ENCODE measurements around the gene NUDT9. TPM values are rescaled to one million over a fixed set of nuclear protein-coding genes. Genes with fewer than 3 reads are reported as not detected.
"Not testable (repeated sequence)": the region's sequence is repeated elsewhere in the genome, so short reads cannot be mapped to it uniquely, and the experiment has no call there.

Gene NUDT9
- polyA plus RNA-seq (ENCODE audit: insufficient read length in 4 of 4): 10 to 100 TPM; 69.7 to 79.8 (median 72.0) TPM

DNA sequence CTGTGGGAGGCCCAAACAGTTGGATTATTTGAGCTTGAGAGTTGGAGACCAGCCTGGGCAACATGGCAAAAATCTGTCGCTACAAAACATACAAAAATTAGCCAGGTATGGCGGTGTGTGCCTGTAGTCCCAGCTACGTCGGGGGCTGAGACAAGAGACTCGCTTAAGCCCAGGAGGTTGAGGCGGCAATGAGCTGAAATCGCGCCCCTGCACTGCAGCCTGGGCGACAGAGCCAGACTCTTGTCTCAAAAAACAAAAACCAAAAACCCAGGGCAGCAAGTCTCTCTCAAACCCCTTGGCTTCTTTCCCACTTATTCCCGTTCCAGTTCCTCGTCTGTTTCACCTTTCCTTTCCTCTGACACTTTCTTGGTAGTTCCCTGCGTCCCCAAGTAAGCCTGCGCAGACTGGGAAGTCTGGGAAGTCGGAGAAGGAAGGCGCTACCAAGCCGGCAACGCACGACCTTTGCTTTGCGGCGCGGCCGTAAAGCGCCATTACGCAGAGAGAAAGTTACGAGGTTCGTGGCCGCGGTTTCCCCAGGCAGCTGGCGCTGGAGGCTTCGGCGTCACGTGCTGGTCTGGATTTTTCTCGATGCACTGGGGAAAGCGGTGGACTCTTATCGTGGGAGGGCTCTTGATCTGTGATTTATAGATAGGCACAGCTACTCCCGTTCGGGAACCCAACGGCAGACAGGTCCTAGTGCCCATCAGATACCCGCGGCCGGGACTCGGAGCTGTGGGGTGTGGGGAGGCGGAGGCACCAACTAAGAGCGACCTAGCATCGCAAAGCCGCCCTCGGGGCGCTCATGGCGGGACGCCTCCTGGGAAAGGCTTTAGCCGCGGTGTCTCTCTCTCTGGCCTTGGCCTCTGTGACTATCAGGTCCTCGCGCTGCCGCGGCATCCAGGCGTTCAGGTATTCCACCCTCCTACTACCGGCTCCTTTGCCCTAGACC lies at the start of gene NUDT9:
TSS of gene NUDT9 (plus strand) at position 470 of the 949 bp plus-strand sequence. CDS start at position 803, 333 bp downstream.
- DNase-seq (ENCODE audit: low read depth in 4 of 4, low spot score in 3 of 4): peak; percentile 90 to 93 (median 91)

DNA sequence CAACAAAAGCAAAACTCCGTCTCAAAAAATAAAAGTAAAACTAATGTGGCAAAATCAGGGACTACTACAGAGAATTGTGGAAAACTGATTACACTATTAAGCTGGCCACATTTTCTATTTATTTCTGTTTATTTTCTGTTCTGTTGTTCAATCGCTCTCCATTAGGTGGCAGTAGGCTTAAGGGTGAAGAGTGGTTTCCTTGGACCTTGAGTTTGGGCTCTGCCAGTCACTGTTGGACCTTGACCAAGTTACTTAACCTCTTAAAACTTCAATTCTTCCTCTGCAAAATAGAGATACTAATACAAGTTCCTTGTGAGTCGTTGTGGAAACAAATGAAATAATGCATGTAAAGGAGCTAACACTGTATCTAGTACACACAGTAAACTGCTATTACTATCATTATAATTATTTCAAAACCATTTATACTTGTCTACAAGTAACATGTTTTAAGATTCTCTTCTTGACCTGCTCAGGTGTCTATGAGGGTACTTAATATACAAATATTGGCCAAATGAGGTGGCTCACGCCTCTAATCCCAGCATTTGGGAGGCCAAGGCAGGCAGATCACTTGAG lies 46.6 kb upstream of the NUDT9 start:
- no peak for DNase-seq (ENCODE audit: low read depth in 4 of 4, low spot score in 3 of 4)

- no peak for DNase-seq (ENCODE audit: low read depth in 4 of 4, low spot score in 3 of 4)
These were observed 44.6 kb upstream of the NUDT9 start for GRCh38 chr4:87377816-87378215.

GRCh38 chr4:87382116-87382515 lies 40.3 kb upstream of the NUDT9 start:
- no peak for DNase-seq (ENCODE audit: low read depth in 4 of 4, low spot score in 3 of 4)

DNA sequence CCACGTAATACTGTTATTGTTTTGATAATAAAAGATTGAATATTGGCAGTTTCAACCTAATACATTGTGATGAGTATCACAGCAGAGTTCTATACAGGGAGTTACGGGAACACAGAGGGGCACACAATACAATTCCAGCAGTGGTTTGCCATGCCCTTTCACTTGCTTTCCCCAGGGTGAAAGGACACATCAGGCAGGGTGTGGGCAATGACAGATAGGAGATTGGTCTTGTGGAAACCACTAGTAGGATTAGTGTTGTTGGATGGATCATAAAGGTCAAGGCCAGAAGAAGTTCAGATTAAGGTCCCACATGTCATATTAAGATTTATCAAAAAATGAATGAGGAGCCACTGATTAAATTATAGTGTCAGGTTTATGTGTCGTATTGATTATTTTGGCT lies 39.4 kb upstream of the NUDT9 start:
- DNase-seq (ENCODE audit: low read depth in 4 of 4, low spot score in 3 of 4): no peak

DNA sequence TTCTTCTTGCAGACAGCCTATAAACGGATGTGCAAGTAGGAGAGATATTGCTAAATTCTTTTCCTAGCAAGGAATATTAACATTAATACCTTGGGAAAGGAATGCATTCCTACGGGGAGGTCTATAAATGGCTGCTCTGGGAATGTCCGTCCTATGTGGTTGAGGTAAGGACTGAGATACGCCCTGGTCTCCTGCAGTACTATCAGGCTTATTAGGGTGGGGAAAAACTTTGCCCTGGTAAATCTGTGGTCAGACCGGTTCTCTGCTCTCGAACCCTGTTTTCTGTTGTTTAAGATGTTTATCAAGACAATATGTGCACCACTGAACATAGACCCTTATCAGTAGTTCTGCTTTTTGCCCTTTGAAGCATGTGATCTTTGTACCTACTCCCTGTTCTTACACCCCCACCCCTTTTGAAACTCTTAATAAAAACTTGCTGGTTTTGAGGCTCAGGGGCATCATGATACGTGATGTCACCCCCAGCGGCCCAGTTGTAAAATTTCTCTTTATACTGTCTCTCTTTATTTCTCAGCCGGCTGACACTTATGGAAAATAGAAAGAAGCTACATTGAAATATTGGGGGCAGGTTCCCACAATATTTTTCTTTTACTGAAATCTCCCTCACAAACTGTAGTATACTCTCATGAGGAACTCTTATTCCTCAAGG lies 37.8 kb upstream of the NUDT9 start:
- not testable (repeated sequence) for DNase-seq (ENCODE audit: low read depth in 4 of 4, low spot score in 3 of 4)

DNA sequence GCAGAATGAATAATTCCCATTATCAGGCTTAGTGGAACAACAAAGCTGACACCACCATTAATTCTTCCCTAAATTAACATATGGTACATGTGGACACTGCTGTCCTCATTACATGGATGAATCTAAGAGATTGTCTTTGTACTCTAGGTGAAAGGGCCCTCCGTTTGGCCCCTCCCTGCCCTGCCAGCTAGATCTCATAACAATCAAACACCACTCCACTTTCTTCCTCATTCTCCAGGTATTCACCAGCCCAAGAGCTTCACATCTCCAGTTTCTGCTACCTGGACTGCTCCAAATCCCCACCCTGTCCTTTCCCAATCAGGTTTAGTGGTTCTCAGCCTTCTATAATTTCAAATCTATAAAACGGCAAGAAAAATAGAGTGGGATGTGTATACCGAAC lies 35.1 kb upstream of the NUDT9 start:
- DNase-seq (ENCODE audit: low read depth in 4 of 4, low spot score in 3 of 4): no peak

- DNase-seq (ENCODE audit: low read depth in 4 of 4, low spot score in 3 of 4): no peak
These were observed 33.5 kb upstream of the NUDT9 start for GRCh38 chr4:87388901-87389300.

- not testable (repeated sequence) for DNase-seq (ENCODE audit: low read depth in 4 of 4, low spot score in 3 of 4)
These were observed 32.3 kb upstream of the NUDT9 start for GRCh38 chr4:87390055-87390454.

DNA sequence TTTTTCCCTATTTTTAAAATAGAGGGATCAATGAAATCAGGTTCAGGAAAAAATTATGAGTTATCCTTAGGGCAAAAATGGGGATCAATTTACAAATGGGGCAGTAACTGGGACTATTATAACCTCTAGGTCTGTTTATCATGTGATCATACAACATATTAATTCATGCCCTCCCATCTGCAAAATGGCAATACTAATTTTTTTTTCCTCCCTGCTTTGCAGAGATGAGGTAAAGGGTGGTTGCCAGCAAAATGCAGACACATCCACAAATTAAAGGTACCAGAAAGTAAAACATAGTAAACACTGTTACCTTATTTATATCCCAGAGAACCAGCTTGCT lies 31.9 kb upstream of the NUDT9 start:
- no peak for DNase-seq (ENCODE audit: low read depth in 4 of 4, low spot score in 3 of 4)

GRCh38 chr4:87390891-87391575 lies 31.3 kb upstream of the NUDT9 start, which contains the start of gene HSD17B11:
TSS of gene HSD17B11 (minus strand) at chr4:87391188. CDS start at chr4:87391070, 118 bp downstream.
- DNase-seq (ENCODE audit: low read depth in 4 of 4, low spot score in 3 of 4): peak; percentile 78 to 85 (median 81)

DNA sequence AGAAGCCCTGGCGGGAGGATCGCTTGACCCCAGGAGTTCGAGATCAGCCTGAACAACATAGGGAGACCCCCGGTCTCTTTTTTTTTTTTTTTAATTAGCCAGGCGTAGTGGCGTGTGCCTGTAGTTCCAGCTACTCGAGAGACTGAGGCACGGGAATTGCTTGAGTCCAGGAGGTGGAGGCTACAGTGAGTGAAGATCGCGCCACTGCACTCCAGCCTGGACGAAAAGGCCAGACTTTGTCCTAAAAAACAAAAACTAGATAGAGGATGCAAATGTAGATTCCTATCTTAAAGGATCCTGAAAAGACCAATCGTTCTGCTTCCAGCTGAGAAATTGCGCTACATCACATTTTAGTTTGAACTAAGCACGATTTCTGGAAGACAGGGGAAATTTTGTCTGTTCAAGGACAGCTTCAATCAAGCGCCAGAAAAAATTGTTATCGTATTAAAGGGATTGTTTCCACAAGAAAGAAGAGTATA lies 30.8 kb upstream of the NUDT9 start:
- no peak for DNase-seq (ENCODE audit: low read depth in 4 of 4, low spot score in 3 of 4)

GRCh38 chr4:87392183-87392582 lies 30.2 kb upstream of the NUDT9 start:
- no peak for DNase-seq (ENCODE audit: low read depth in 4 of 4, low spot score in 3 of 4)

- DNase-seq (ENCODE audit: low read depth in 4 of 4, low spot score in 3 of 4): not testable (repeated sequence)
These were observed 27.3 kb upstream of the NUDT9 start for GRCh38 chr4:87395073-87395472.

- not testable (repeated sequence) for DNase-seq (ENCODE audit: low read depth in 4 of 4, low spot score in 3 of 4)
These were observed 26.5 kb upstream of the NUDT9 start for GRCh38 chr4:87395851-87396250.

GRCh38 chr4:87399148-87399547 lies 23.2 kb upstream of the NUDT9 start:
- DNase-seq (ENCODE audit: low read depth in 4 of 4, low spot score in 3 of 4): no peak

- DNase-seq (ENCODE audit: low read depth in 4 of 4, low spot score in 3 of 4): no peak
These were observed 22.4 kb upstream of the NUDT9 start for GRCh38 chr4:87399954-87400353.

- not testable (repeated sequence) for DNase-seq (ENCODE audit: low read depth in 4 of 4, low spot score in 3 of 4)
These were observed 18.6 kb upstream of the NUDT9 start for GRCh38 chr4:87403732-87404131.

DNA sequence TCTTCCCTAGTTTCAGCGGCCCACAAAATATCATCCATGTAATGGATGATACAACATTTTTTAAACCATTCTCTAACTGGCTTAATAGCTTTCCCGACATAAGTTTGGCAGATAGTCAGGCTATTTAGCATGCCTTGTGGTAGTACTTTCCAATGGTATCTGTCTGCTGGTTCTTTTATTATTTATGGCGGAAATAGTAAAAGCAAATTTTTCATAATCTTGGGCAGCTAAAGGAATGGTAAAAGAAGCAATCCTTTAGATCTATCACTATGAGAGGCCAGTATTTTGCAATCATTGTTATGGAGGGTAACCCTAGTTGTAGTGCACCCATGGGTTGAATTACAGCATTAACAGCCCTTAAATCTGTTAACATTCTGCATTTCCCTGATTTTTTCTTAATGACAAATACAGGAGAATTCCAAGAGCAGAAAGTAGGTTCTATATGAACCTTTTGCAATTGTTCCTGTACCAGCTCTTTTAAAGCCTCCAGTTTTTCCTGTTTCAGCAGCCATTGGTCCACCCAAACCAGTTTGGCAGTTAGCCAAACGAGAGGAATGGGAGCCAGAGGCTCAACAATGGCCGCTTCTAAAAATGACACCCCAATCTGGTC lies 17.1 kb upstream of the NUDT9 start:
- DNase-seq (ENCODE audit: low read depth in 4 of 4, low spot score in 3 of 4): no peak

DNA sequence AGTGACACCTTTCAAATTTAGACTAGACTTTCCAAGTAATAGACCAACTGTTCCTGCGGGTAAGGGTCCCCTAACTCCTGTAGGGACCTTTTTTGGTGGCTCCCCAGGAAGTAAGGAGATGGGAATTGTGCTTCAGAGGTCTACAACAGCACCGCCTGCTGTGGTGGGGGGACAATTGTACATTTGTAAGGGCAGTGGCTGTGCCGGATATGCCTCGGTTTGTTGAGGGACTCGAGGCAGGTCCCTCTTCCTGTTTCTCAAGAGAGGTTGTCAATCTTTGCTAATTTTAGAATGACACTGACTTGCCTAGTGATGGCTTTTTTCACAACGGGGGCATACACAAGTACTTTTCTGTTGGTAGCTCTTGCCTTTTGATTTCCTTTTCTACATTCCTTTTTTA lies 15.9 kb upstream of the NUDT9 start:
- no peak for DNase-seq (ENCODE audit: low read depth in 4 of 4, low spot score in 3 of 4)
